GM13977 (cell line): ENCODE measurements around the gene SPATA12.

Source experiments
- DNase-seq: peaks from one replicate; pipeline ENCODE4 v3.0.0; 2012; ENCODE audit warnings: low spot score
- in situ Hi-C: fragments of 300-500 bp; cut with MboI; formaldehyde crosslinking; loops from one replicate; pipeline ENCODE4 v1.12.0; 2022; ENCODE audit warnings: low sequenced_read_pairs, low pct_unique_long_range_greater_than_20kb, mixed read lengths, inconsistent platforms; ENCODE audit not compliant: unreplicated experiment
- TF ChIP-seq, protein P1 (sequence below): IDR thresholded peaks from 2 replicates; pipeline ENCODE4 v1.5.1; 2012; ENCODE audit warnings: mild to moderate bottlenecking, control low read depth; ENCODE audit not compliant: insufficient read depth; ENCODE audit errors: extremely low read depth, missing control alignments

The SPATA12 gene

DNA sequence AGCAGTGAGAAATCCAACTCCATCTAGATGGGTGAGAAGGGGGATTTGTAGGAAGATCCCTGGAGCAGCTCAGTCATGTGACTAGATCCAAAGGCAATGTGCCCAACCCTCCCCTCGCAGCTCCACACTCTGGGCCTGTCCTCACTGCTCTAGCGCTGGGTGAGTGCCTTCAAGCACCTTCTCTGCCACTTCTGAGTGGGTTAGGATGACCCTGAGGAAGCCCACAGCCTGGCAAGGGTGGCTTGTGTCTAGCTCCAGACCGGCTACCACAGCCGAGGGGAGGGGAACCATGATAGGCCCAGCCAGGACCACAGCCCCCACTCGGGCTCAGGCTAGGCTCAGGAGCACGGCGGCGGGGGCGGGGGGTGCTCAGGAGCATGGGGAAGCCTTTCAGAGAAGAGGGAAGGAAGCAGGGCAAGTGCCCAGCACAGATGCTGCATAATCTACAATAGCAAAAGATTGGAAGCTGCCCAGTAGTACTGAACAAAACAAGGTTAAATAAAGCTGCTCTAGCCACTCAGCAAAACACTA is 1.7 kb downstream of the SPATA12 start:
- in situ Hi-C loops: no loop called here
- no peak for DNase-seq
- TF ChIP-seq, protein P1, sequence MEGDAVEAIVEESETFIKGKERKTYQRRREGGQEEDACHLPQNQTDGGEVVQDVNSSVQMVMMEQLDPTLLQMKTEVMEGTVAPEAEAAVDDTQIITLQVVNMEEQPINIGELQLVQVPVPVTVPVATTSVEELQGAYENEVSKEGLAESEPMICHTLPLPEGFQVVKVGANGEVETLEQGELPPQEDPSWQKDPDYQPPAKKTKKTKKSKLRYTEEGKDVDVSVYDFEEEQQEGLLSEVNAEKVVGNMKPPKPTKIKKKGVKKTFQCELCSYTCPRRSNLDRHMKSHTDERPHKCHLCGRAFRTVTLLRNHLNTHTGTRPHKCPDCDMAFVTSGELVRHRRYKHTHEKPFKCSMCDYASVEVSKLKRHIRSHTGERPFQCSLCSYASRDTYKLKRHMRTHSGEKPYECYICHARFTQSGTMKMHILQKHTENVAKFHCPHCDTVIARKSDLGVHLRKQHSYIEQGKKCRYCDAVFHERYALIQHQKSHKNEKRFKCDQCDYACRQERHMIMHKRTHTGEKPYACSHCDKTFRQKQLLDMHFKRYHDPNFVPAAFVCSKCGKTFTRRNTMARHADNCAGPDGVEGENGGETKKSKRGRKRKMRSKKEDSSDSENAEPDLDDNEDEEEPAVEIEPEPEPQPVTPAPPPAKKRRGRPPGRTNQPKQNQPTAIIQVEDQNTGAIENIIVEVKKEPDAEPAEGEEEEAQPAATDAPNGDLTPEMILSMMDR: no peak

- DNase-seq: no peak
- in situ Hi-C loops: no loop called here
Observed at GRCh38 chr3:57063032-57063431, 2.6 kb downstream of the SPATA12 start.

GRCh38 chr3:57064001-57064400 is 3.5 kb downstream of the SPATA12 start:
- in situ Hi-C loops: no loop called here
- DNase-seq: no peak
- TF ChIP-seq, protein P1: no peak

More at GRCh38 chr3:57063032-57063431, 2.6 kb downstream of the SPATA12 start:
- TF ChIP-seq, protein P1: no peak

- TF ChIP-seq, protein P1: no peak
- in situ Hi-C loops: no loop called here
- no peak for DNase-seq
Observed at GRCh38 chr3:57064572-57064971, 4.1 kb downstream of the SPATA12 start.

DNA sequence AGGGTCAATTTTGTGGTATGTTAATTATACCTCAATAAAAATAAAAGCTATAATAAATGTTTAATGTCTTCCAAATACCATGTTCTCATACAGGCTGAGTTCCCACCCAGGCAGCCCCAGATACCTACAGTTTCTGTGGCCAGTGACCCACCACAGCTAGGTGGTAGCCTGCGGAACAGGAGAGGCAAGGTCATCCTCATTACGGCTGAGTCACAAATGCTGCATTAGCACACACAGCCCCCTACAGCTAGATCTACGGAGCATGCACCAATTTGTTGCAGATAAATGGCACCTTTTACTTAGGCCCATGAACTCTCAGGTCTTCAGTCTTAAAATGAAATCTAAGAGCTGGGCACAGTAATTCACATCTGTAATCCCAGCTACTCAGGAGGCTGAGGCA is 5.1 kb downstream of the SPATA12 start:
- in situ Hi-C loops: no loop called here
- TF ChIP-seq, protein P1: no peak
- DNase-seq: no peak

DNA sequence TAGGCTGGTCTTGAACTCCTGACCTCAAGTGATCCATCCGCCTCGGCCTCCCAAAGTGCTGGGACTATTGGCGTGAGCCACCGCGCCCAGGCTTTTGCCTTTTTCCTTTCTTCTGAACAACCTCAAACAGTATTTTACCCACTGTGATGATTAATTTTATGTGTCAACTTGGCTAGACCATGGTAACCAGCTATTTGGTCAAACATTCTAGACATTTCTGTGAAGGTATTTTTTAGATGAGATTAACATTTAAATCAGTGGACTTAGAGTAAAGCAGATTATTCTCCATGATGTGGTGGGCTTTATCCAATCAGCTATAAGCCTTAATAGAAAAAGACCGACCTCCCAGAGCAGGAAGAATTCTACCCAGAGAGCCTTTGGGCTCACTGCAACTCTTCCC is 6.0 kb downstream of the SPATA12 start:
- in situ Hi-C loops: no loop called here
- no peak for DNase-seq
- TF ChIP-seq, protein P1: no peak
